ENCODE measurements around the gene ASTN2.
A peak's percentile ranks its signal among the peaks of the same experiment; 100 is the strongest.

ASTN2 gene

DNA sequence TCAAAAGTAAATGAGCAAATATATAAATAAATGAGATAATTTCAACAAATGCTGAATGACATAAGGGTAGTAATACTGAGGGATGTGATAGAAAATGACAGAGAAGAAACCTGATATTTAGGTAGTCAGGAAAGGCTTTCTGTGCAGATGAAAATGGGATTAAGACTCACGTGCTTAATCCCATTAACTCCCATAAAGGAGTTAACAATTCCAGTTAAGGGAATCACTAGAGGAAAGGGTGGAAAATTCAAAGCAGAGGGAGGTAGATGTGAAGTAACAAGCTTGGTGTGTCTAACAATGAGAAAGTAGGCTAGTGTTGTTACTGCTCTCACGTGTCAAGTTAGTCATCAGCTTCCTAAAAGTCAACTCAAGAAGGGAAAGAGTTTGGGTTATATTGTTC is 818.2 kb downstream of the ASTN2 start:
- no peak overlapping the region for H3K23ac ChIP-seq (ENCODE audit: low read depth, low read length, poor library complexity)
- H3K4ac ChIP-seq (ENCODE audit: low read length) = no peak overlapping the region
- H3K36me3 ChIP-seq (replicated peaks in 1 of 2; ENCODE audit: control insufficient read depth in 2 of 2, insufficient read depth in 2 of 2, low read length in 2 of 2) = no peaks in the 10 kb centered on the region
- no peak overlapping the region for H2BK15ac ChIP-seq (ENCODE audit: low read length)
- no peak overlapping the region for H3K27ac ChIP-seq (replicated peaks; ENCODE audit: low read length)
- H2BK120ac ChIP-seq (ENCODE audit: low read depth, low read length) = no peak overlapping the region
- no peaks in the 10 kb centered on the region for H3K27me3 ChIP-seq (ENCODE audit: control insufficient read depth in 3 of 3, insufficient read depth in 3 of 3, low read depth in 1 of 3, low read length in 3 of 3)
- no CpG with 5 or more reads among the region's 2 CpGs for WGBS, 2 donors (ENCODE audit: extremely low coverage in 2 of 2, insufficient read length in 2 of 2, insufficient replicate concordance in 1 of 2)
- H2AFZ ChIP-seq (ENCODE audit: low read length) = no peak overlapping the region
- no peaks in the 10 kb centered on the region for H3K4me1 ChIP-seq (ENCODE audit: control insufficient read depth in 2 of 2, insufficient read depth in 1 of 2, low read depth in 1 of 2, low read length in 2 of 2)
- H3K9me3 ChIP-seq (replicated peaks in 1 of 2; ENCODE audit: control insufficient read depth in 2 of 2, insufficient read depth in 1 of 2, low read depth in 1 of 2, low read length in 2 of 2) = no peaks in the 10 kb centered on the region
- H3K79me1 ChIP-seq (ENCODE audit: low read depth, low read length) = no peaks in the 10 kb centered on the region
- H2BK5ac ChIP-seq (ENCODE audit: low read length) = no peak overlapping the region
- no peak overlapping the region for H3K18ac ChIP-seq (ENCODE audit: low read length)
- no peak overlapping the region for H2BK12ac ChIP-seq (ENCODE audit: low read length)
- no peak overlapping the region for H4K91ac ChIP-seq (ENCODE audit: low read depth, low read length, poor library complexity)
- H3K9ac ChIP-seq (ENCODE audit: low read depth, low read length, poor library complexity) = no peak overlapping the region
- DNase-seq (ENCODE audit: low spot score) = no peak
- no peak overlapping the region for H3K4me3 ChIP-seq (ENCODE audit: low read length in 2 of 2)
- no peak overlapping the region for H3K14ac ChIP-seq (ENCODE audit: low read length)
- no peak overlapping the region for H4K8ac ChIP-seq (ENCODE audit: low read depth, low read length)
- H3K4me2 ChIP-seq (ENCODE audit: insufficient read depth, low read length, poor library complexity, severe bottlenecking) = no peak overlapping the region
- no peak overlapping the region for H2AK5ac ChIP-seq (ENCODE audit: low read depth, low read length)

DNA sequence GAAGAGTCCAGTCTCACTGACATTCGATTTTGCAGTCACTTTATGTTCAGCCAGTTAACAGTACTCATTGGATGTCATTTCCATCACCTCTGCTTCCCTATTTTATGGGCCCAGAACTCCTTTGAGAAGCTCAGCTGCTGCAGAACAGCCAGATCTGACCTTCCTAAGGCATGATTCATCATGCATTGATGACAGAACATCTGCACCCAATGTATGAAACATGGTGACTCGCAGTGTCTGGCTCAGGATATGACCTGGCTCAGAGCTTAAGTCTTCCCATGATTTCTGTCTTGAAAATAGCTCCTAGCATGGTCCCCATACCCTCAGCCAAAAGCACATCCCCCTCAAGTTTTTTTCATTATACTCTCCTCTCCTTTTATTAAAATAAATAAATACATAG is 820.3 kb downstream of the ASTN2 start:
- DNase-seq (ENCODE audit: low spot score) = no peak
- Histone ChIP-seq H3K23ac (ENCODE audit: low read depth, low read length, poor library complexity) (no peak overlapping the region), H3K4me1 (ENCODE audit: control insufficient read depth in 2 of 2, insufficient read depth in 1 of 2, low read depth in 1 of 2, low read length in 2 of 2) (no peaks in the 10 kb centered on the region), H3K14ac (ENCODE audit: low read length) (no peak overlapping the region), H4K8ac (ENCODE audit: low read depth, low read length) (no peak overlapping the region), H3K27me3 (ENCODE audit: control insufficient read depth in 3 of 3, insufficient read depth in 3 of 3, low read depth in 1 of 3, low read length in 3 of 3) (no peaks in the 10 kb centered on the region), H3K4me3 (ENCODE audit: low read length in 2 of 2) (no peak overlapping the region), H3K4me2 (ENCODE audit: insufficient read depth, low read length, poor library complexity, severe bottlenecking) (no peak overlapping the region), H2AFZ (ENCODE audit: low read length) (no peak overlapping the region), H3K9me3 (replicated peaks in 1 of 2; ENCODE audit: control insufficient read depth in 2 of 2, insufficient read depth in 1 of 2, low read depth in 1 of 2, low read length in 2 of 2) (peaks cover under 1% of the 10 kb centered on the region in 2 donors), H3K27ac (replicated peaks; ENCODE audit: low read length) (no peak overlapping the region), H2BK120ac (ENCODE audit: low read depth, low read length) (no peak overlapping the region), H3K18ac (ENCODE audit: low read length) (no peak overlapping the region), H2AK5ac (ENCODE audit: low read depth, low read length) (no peak overlapping the region), H2BK5ac (ENCODE audit: low read length) (no peak overlapping the region), H4K91ac (ENCODE audit: low read depth, low read length, poor library complexity) (no peak overlapping the region), H3K4ac (ENCODE audit: low read length) (no peak overlapping the region), H3K36me3 (replicated peaks in 1 of 2; ENCODE audit: control insufficient read depth in 2 of 2, insufficient read depth in 2 of 2, low read length in 2 of 2) (no peaks in the 10 kb centered on the region), H2BK15ac (ENCODE audit: low read length) (no peak overlapping the region), H2BK12ac (ENCODE audit: low read length) (no peak overlapping the region), H3K9ac (ENCODE audit: low read depth, low read length, poor library complexity) (no peak overlapping the region), H3K79me1 (ENCODE audit: low read depth, low read length) (no peaks in the 10 kb centered on the region)
- no CpG with 5 or more reads among the region's 2 CpGs for WGBS, 2 donors (ENCODE audit: extremely low coverage in 2 of 2, insufficient read length in 2 of 2, insufficient replicate concordance in 1 of 2)

- H2BK15ac ChIP-seq (ENCODE audit: low read length) = no peak overlapping the region
- H2BK5ac ChIP-seq (ENCODE audit: low read length) = no peak overlapping the region
- no peaks in the 10 kb centered on the region for H3K79me1 ChIP-seq (ENCODE audit: low read depth, low read length)
- no peak overlapping the region for H3K18ac ChIP-seq (ENCODE audit: low read length)
- no CpG with 5 or more reads among the region's 3 CpGs for WGBS, 2 donors (ENCODE audit: extremely low coverage in 2 of 2, insufficient read length in 2 of 2, insufficient replicate concordance in 1 of 2)
- H3K4me1 ChIP-seq (ENCODE audit: control insufficient read depth in 2 of 2, insufficient read depth in 1 of 2, low read depth in 1 of 2, low read length in 2 of 2) = no peaks in the 10 kb centered on the region
- no peak overlapping the region for H4K8ac ChIP-seq (ENCODE audit: low read depth, low read length)
- H2BK12ac ChIP-seq (ENCODE audit: low read length) = no peak overlapping the region
- H3K36me3 ChIP-seq (replicated peaks in 1 of 2; ENCODE audit: control insufficient read depth in 2 of 2, insufficient read depth in 2 of 2, low read length in 2 of 2) = no peaks in the 10 kb centered on the region
- H3K4me3 ChIP-seq (ENCODE audit: low read length in 2 of 2) = no peak overlapping the region
- H3K4me2 ChIP-seq (ENCODE audit: insufficient read depth, low read length, poor library complexity, severe bottlenecking) = no peak overlapping the region
- H3K9ac ChIP-seq (ENCODE audit: low read depth, low read length, poor library complexity) = no peak overlapping the region
- no peak overlapping the region for H3K23ac ChIP-seq (ENCODE audit: low read depth, low read length, poor library complexity)
- no peak overlapping the region for H3K27ac ChIP-seq (replicated peaks; ENCODE audit: low read length)
- H2AFZ ChIP-seq (ENCODE audit: low read length) = no peak overlapping the region
- H3K4ac ChIP-seq (ENCODE audit: low read length) = no peak overlapping the region
- H4K91ac ChIP-seq (ENCODE audit: low read depth, low read length, poor library complexity) = no peak overlapping the region
- H2BK120ac ChIP-seq (ENCODE audit: low read depth, low read length) = no peak overlapping the region
- DNase-seq (ENCODE audit: low spot score) = no peak
- no peaks in the 10 kb centered on the region for H3K27me3 ChIP-seq (ENCODE audit: control insufficient read depth in 3 of 3, insufficient read depth in 3 of 3, low read depth in 1 of 3, low read length in 3 of 3)
- H2AK5ac ChIP-seq (ENCODE audit: low read depth, low read length) = no peak overlapping the region
- H3K9me3 ChIP-seq (replicated peaks in 1 of 2; ENCODE audit: control insufficient read depth in 2 of 2, insufficient read depth in 1 of 2, low read depth in 1 of 2, low read length in 2 of 2) = peaks cover 3 to 16% of the 10 kb centered on the region in 2 donors
- H3K14ac ChIP-seq (ENCODE audit: low read length) = no peak overlapping the region
Measured at GRCh38 chr9:116592970-116593369, 821.9 kb downstream of the ASTN2 start.

GRCh38 chr9:116589392-116590354 is 825.2 kb downstream of the ASTN2 start:
- H3K14ac ChIP-seq (ENCODE audit: low read length) = no peak overlapping the region
- no CpG with 5 or more reads among the region's 7 CpGs for WGBS, 2 donors (ENCODE audit: extremely low coverage in 2 of 2, insufficient read length in 2 of 2, insufficient replicate concordance in 1 of 2)
- no peak overlapping the region for H2BK15ac ChIP-seq (ENCODE audit: low read length)

More at GRCh38 chr9:116589392-116590354, 825.2 kb downstream of the ASTN2 start:
- H3K23ac ChIP-seq (ENCODE audit: low read depth, low read length, poor library complexity) = no peak overlapping the region
- H3K9me3 ChIP-seq (replicated peaks in 1 of 2; ENCODE audit: control insufficient read depth in 2 of 2, insufficient read depth in 1 of 2, low read depth in 1 of 2, low read length in 2 of 2) = peaks cover 3 to 18% of the 10 kb centered on the region in 2 donors
- no peak overlapping the region for H2AK5ac ChIP-seq (ENCODE audit: low read depth, low read length)
- H3K36me3 ChIP-seq (replicated peaks in 1 of 2; ENCODE audit: control insufficient read depth in 2 of 2, insufficient read depth in 2 of 2, low read length in 2 of 2) = no peaks in the 10 kb centered on the region
- H3K18ac ChIP-seq (ENCODE audit: low read length) = peak overlapping the region; percentile 52
- no peak overlapping the region for H3K4ac ChIP-seq (ENCODE audit: low read length)
- H3K4me2 ChIP-seq (ENCODE audit: insufficient read depth, low read length, poor library complexity, severe bottlenecking) = no peak overlapping the region
- no peak overlapping the region for H4K8ac ChIP-seq (ENCODE audit: low read depth, low read length)
- no peak for DNase-seq (ENCODE audit: low spot score)
- H2BK12ac ChIP-seq (ENCODE audit: low read length) = no peak overlapping the region
- H3K27me3 ChIP-seq (ENCODE audit: control insufficient read depth in 3 of 3, insufficient read depth in 3 of 3, low read depth in 1 of 3, low read length in 3 of 3) = no peaks in the 10 kb centered on the region
- H3K9ac ChIP-seq (ENCODE audit: low read depth, low read length, poor library complexity) = no peak overlapping the region
- no peaks in the 10 kb centered on the region for H3K4me1 ChIP-seq (ENCODE audit: control insufficient read depth in 2 of 2, insufficient read depth in 1 of 2, low read depth in 1 of 2, low read length in 2 of 2)
- H3K4me3 ChIP-seq (ENCODE audit: low read length in 2 of 2) = no peak overlapping the region
- no peak overlapping the region for H4K91ac ChIP-seq (ENCODE audit: low read depth, low read length, poor library complexity)
- no peak overlapping the region for H2AFZ ChIP-seq (ENCODE audit: low read length)
- H2BK5ac ChIP-seq (ENCODE audit: low read length) = no peak overlapping the region
- H2BK120ac ChIP-seq (ENCODE audit: low read depth, low read length) = no peak overlapping the region
- H3K79me1 ChIP-seq (ENCODE audit: low read depth, low read length) = no peaks in the 10 kb centered on the region
- no peak overlapping the region for H3K27ac ChIP-seq (replicated peaks; ENCODE audit: low read length)
